ENCODE results near the gene DISP3. TPM values are rescaled to one million over a fixed set of nuclear protein-coding genes. Genes with fewer than 3 reads are reported as not detected.

Gene DISP3
- total and polyA plus RNA-seq, 2 donors = 0.04 to 0.16 TPM

DNA sequence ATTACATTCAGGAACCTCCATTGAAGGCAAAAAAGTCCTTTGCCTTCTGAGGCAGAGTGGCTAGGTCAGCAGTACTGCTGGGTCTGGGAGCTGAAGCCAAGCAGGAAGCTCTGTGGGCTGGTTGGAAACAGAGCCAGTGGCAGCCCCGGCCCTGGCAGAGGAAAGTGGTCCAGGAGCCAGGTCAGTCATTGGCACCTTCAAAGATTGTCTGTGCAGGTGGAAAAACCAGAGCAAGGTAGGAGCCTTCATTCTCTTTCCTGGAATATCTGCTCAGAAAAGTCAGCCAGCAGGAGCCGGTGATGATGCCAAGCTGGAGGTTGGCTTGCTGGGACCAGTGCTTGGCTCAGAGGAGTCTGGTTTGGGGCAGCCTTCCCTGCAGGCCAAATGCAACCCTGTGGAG, 12.5 kb upstream of the DISP3 start:
- WGBS = 77% methylated on average over 2 of the region's 2 CpGs
- Histone ChIP-seq H3K4me3 (ENCODE audit: low read depth, low read length) (no peak overlapping the region), H3K4me1 (ENCODE audit: insufficient read depth) (no peaks in the 10 kb centered on the region), H3K27ac (ENCODE audit: low read depth) (no peak overlapping the region), H3K36me3 (ENCODE audit: insufficient read depth) (no peaks in the 10 kb centered on the region)
- no peak for DNase-seq (ENCODE audit: extremely low spot score)

GRCh38 chr1:11468878-11469277, 10.1 kb upstream of the DISP3 start:
- Histone ChIP-seq H3K36me3 (ENCODE audit: insufficient read depth) (no peaks in the 10 kb centered on the region), H3K4me3 (ENCODE audit: low read depth, low read length) (no peak overlapping the region), H3K27ac (ENCODE audit: low read depth) (no peak overlapping the region), H3K4me1 (ENCODE audit: insufficient read depth) (no peaks in the 10 kb centered on the region)
- no peak for DNase-seq (ENCODE audit: extremely low spot score)
- 47% methylated on average over 6 of the region's 6 CpGs for WGBS

- DNase-seq (ENCODE audit: extremely low spot score) = no peak
- H3K4me1 ChIP-seq (ENCODE audit: insufficient read depth) = no peaks in the 10 kb centered on the region
- no peaks in the 10 kb centered on the region for H3K36me3 ChIP-seq (ENCODE audit: insufficient read depth)
- H3K27ac ChIP-seq (ENCODE audit: low read depth) = no peak overlapping the region
- no peak overlapping the region for H3K4me3 ChIP-seq (ENCODE audit: low read depth, low read length)
- WGBS = 64% methylated on average over 2 of the region's 2 CpGs
Measured at GRCh38 chr1:11470912-11471311, 8.0 kb upstream of the DISP3 start.

DNA sequence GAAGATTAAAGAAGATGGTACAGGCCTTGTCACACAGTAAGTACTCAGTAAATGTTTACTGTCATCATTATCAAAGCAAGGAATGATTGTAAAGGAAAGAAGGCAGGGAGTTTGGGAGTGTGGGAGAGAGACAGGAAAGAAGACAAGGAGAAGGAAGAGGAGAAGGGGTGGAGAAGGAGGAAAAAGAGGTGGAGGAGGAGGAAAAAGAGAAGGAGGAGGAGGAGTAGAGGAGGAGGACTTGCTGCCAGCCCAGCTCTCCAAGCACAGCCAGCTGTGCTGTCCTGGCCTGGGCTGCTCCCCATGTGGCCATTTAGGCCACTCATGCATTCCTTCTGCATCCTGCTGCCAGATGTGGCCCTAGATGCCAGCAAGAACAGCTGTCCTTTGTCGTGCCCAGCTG, 7.5 kb upstream of the DISP3 start:
- H3K27ac ChIP-seq (ENCODE audit: low read depth) = no peak overlapping the region
- DNase-seq (ENCODE audit: extremely low spot score) = no peak
- H3K4me1 ChIP-seq (ENCODE audit: insufficient read depth) = no peaks in the 10 kb centered on the region
- H3K4me3 ChIP-seq (ENCODE audit: low read depth, low read length) = no peak overlapping the region
- H3K36me3 ChIP-seq (ENCODE audit: insufficient read depth) = no peaks in the 10 kb centered on the region
- 59% methylated on average over 1 of the region's 1 CpG for WGBS

DNA sequence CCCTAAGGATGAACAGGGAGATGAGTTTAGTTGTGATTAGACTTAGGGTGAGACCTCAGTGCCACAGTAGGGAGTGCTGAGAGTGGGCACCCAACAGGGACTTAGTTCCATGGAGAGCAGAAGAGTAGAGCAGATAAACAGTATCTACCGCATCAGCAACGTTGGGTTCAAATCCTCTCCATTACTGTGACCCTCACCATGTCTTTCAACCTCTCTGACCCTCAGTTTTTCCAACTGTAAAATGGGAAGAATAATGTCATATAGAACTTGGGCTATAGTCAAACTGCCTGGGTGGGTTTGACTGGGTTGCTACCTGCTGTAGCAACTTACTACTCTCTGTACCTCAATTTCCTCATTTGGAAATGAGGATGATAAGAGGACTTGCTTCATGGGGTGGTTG, 6.7 kb upstream of the DISP3 start:
- H3K4me3 ChIP-seq (ENCODE audit: low read depth, low read length) = no peak overlapping the region
- 85% methylated on average over 2 of the region's 2 CpGs for WGBS
- H3K27ac ChIP-seq (ENCODE audit: low read depth) = no peak overlapping the region
- H3K4me1 ChIP-seq (ENCODE audit: insufficient read depth) = no peaks in the 10 kb centered on the region
- DNase-seq (ENCODE audit: extremely low spot score) = no peak
- H3K36me3 ChIP-seq (ENCODE audit: insufficient read depth) = no peaks in the 10 kb centered on the region

DNA sequence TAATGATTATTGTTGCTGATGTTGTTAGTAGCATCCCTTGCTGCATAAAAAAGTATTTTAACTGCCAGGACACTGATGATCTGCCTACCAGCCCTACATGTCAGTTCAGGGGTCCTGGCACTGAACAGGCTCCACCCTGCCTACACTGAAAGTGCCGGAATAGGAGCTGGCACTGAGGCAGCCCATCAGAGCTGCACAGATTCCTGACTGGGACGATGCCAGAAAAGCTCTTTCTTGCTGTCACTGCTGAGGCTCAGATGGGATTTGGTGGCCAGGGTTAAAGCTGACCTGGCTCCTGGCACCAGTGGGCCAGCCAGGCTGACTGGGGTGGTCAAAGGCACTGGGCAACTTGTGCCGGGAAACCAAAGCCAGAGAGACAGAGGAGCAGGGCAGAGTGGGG, 6.2 kb upstream of the DISP3 start:
- Histone ChIP-seq H3K27ac (ENCODE audit: low read depth) (no peak overlapping the region), H3K4me3 (ENCODE audit: low read depth, low read length) (no peak overlapping the region), H3K36me3 (ENCODE audit: insufficient read depth) (no peaks in the 10 kb centered on the region), H3K4me1 (ENCODE audit: insufficient read depth) (no peaks in the 10 kb centered on the region)
- WGBS = 75% methylated on average over 3 of the region's 3 CpGs
- no peak for DNase-seq (ENCODE audit: extremely low spot score)

- 44% methylated on average over 8 of the region's 8 CpGs for WGBS
- DNase-seq (ENCODE audit: extremely low spot score) = no peak
- H3K27ac ChIP-seq (ENCODE audit: low read depth) = no peak overlapping the region
- H3K36me3 ChIP-seq (ENCODE audit: insufficient read depth) = no peaks in the 10 kb centered on the region
- no peaks in the 10 kb centered on the region for H3K4me1 ChIP-seq (ENCODE audit: insufficient read depth)
- H3K4me3 ChIP-seq (ENCODE audit: low read depth, low read length) = no peak overlapping the region
Measured at GRCh38 chr1:11473491-11474034, 5.4 kb upstream of the DISP3 start.

- Histone ChIP-seq H3K4me1 (ENCODE audit: insufficient read depth) (no peaks in the 10 kb centered on the region), H3K36me3 (ENCODE audit: insufficient read depth) (no peaks in the 10 kb centered on the region), H3K4me3 (ENCODE audit: low read depth, low read length) (no peak overlapping the region), H3K27ac (ENCODE audit: low read depth) (no peak overlapping the region)
- no peak for DNase-seq (ENCODE audit: extremely low spot score)
- 69% methylated on average over 5 of the region's 5 CpGs for WGBS
Measured at GRCh38 chr1:11474826-11475225, 4.1 kb upstream of the DISP3 start.

- H3K4me3 ChIP-seq (ENCODE audit: low read depth, low read length) = no peak overlapping the region
- H3K36me3 ChIP-seq (ENCODE audit: insufficient read depth) = no peaks in the 10 kb centered on the region
- DNase-seq (ENCODE audit: extremely low spot score) = no peak
- WGBS = 84% methylated on average over 4 of the region's 4 CpGs
- H3K4me1 ChIP-seq (ENCODE audit: insufficient read depth) = no peaks in the 10 kb centered on the region
- no peak overlapping the region for H3K27ac ChIP-seq (ENCODE audit: low read depth)
Measured at GRCh38 chr1:11475748-11476147, 3.2 kb upstream of the DISP3 start.

GRCh38 chr1:11479375-11479979, 522 bp downstream of the DISP3 start:
- H3K4me1 ChIP-seq (ENCODE audit: insufficient read depth) = no peaks in the 10 kb centered on the region
- no peaks in the 10 kb centered on the region for H3K36me3 ChIP-seq (ENCODE audit: insufficient read depth)
- peak overlapping the region; percentile 35 for H3K4me3 ChIP-seq (ENCODE audit: low read depth, low read length)
- no peak for DNase-seq (ENCODE audit: extremely low spot score)
- WGBS = 1% methylated on average over 52 of the region's 52 CpGs
- H3K27ac ChIP-seq (ENCODE audit: low read depth) = no peak overlapping the region

DNA sequence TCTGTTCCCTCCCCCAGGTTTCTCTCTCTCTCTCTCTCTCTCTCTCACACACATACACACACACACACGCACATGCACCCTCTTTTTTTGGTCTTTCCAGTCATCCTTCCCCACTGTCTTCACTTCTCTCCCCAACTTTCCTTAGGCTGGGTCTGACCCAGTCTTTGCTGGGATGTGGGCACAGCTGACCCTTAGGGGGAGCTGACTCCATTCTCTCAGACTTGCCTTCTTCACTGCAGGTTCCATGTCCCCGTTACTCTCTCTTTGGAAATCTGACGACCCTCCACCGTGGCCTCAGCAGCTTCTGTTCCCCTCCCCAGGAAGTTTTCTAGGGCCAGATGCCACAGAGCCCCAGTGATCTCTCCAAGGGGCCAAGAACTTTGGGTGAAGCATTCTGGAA, 2.1 kb downstream of the DISP3 start:
- no peaks in the 10 kb centered on the region for H3K4me1 ChIP-seq (ENCODE audit: insufficient read depth)
- no peak for DNase-seq (ENCODE audit: extremely low spot score)
- H3K36me3 ChIP-seq (ENCODE audit: insufficient read depth) = no peaks in the 10 kb centered on the region
- H3K4me3 ChIP-seq (ENCODE audit: low read depth, low read length) = no peak overlapping the region
- no peak overlapping the region for H3K27ac ChIP-seq (ENCODE audit: low read depth)
- 43% methylated on average over 4 of the region's 4 CpGs for WGBS

DNA sequence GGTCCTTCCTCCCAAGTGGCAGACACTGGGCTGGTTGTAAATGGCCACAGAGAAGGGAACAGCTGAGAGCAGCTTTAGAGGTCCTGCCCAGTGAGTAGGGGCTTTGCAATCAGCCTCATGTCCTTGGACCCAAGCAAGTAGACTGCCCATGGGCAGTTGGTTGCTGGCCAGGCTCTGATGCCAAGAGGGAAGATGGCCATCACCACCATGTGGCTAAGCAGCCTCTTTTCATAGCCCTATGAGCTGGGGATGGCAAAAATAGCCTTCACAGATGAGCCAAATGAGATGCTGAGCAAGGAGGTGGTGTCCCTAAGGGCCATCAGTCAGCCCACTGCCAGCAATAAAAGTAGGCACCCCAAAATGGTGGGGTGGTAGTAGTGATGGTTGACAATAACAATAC, 3.2 kb downstream of the DISP3 start:
- Histone ChIP-seq H3K27ac (ENCODE audit: low read depth) (no peak overlapping the region), H3K36me3 (ENCODE audit: insufficient read depth) (no peaks in the 10 kb centered on the region), H3K4me3 (ENCODE audit: low read depth, low read length) (no peak overlapping the region), H3K4me1 (ENCODE audit: insufficient read depth) (no peaks in the 10 kb centered on the region)
- DNase-seq (ENCODE audit: extremely low spot score) = no peak

DNA sequence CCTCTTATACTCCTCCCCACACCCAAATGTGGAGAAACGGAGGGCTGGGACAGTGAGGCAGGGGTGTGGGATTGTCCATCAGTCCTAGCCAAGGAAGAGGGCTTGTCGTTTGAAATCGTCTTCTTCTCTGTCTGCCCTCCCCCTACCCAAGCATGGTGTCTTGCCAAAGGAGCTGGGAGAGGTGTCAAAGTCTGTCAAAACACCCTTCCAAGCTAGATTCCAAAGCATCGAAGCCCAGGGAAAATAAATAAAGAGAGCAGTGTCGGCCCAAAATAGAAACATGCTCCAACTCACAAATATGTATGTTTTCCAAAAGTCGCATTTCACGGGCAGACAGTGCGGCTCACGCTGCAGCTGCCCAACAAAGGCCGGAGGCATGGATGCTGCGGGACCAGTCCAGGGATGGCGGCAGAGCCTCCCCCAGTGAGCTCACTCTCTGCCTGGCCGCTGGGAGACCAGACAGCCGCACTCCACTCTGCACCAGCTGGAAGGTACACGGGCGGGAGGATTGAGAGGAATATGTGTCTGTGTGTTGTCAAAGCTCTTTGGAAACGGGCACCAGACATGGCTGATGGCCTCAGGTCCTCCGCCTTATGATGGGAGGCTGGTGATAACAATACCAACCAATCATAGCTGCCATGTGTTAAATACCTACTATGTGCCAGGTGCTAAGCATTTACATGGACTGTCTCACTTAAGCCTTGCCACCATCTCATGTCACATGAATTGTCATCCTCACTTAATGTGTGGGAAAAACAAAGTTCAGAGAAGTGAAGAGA, 3.9 kb downstream of the DISP3 start:
- no peak overlapping the region for H3K4me3 ChIP-seq (ENCODE audit: low read depth, low read length)
- H3K27ac ChIP-seq (ENCODE audit: low read depth) = no peak overlapping the region
- no peaks in the 10 kb centered on the region for H3K4me1 ChIP-seq (ENCODE audit: insufficient read depth)
- 77% methylated on average over 18 of the region's 18 CpGs for WGBS
- DNase-seq (ENCODE audit: extremely low spot score) = no peak
- H3K36me3 ChIP-seq (ENCODE audit: insufficient read depth) = no peaks in the 10 kb centered on the region

GRCh38 chr1:11483581-11484320, 4.8 kb downstream of the DISP3 start:
- Histone ChIP-seq H3K36me3 (ENCODE audit: insufficient read depth) (no peaks in the 10 kb centered on the region), H3K4me3 (ENCODE audit: low read depth, low read length) (no peak overlapping the region), H3K27ac (ENCODE audit: low read depth) (no peak overlapping the region), H3K4me1 (ENCODE audit: insufficient read depth) (no peaks in the 10 kb centered on the region)
- DNase-seq (ENCODE audit: extremely low spot score) = no peak
- 71% methylated on average over 10 of the region's 10 CpGs for WGBS
